ENCODE data around the gene MCL1.

DNA sequence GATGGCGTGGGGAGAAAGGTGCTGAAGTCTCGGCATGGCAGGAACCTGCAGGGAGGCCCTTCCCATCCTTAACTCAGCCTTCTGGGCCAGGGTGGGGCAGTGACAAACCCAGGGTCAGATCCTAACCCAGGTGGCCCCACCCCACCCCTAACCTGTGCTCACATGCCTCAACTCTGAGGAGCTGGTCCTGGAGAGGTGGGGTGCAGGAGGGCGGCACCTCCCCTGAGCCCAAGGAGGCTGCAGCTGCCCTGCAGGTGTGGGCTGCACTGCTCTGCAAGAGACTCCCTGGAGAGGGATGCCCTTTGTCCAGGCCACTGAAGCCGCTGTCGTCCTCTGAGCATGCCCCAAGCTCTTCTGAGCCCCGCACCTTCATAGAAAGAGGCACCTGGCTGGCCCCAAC is 45.4 kb downstream of the MCL1 start:
- TF ChIP-seq, protein P1, sequence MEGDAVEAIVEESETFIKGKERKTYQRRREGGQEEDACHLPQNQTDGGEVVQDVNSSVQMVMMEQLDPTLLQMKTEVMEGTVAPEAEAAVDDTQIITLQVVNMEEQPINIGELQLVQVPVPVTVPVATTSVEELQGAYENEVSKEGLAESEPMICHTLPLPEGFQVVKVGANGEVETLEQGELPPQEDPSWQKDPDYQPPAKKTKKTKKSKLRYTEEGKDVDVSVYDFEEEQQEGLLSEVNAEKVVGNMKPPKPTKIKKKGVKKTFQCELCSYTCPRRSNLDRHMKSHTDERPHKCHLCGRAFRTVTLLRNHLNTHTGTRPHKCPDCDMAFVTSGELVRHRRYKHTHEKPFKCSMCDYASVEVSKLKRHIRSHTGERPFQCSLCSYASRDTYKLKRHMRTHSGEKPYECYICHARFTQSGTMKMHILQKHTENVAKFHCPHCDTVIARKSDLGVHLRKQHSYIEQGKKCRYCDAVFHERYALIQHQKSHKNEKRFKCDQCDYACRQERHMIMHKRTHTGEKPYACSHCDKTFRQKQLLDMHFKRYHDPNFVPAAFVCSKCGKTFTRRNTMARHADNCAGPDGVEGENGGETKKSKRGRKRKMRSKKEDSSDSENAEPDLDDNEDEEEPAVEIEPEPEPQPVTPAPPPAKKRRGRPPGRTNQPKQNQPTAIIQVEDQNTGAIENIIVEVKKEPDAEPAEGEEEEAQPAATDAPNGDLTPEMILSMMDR (IDR thresholded peaks at IDR 0.05): no peak
- TF ChIP-seq POLR2A (IDR thresholded peaks at IDR 0.05): no peak
